GM23248 (cell line): ENCODE results near the gene CHD3. TPM values are rescaled to one million over a fixed set of nuclear protein-coding genes. Genes with fewer than 3 reads are reported as not detected.

Source experiments
- DNase-seq: peaks from one replicate; pipeline ENCODE4 v3.0.0-alpha.2; 2015
- H2AFZ ChIP-seq: fragments of 200-600 bp; sonication (generic); 2 replicates; pipeline ENCODE4 v1.6.1; 2016; ENCODE audit warnings: antibody characterized with exemption
- H3F3A ChIP-seq: fragments of 200-600 bp; sonication (generic); 2 replicates; pipeline ENCODE4 v1.6.1; 2016; ENCODE audit warnings: mild to moderate bottlenecking, antibody characterized with exemption, mixed run types; ENCODE audit not compliant: insufficient read depth
- H3K27ac ChIP-seq: fragments of 200-600 bp; sonication (generic); 2 replicates; pipeline ENCODE4 v1.5.1; 2016; ENCODE audit warnings: mild to moderate bottlenecking
- H3K27me3 ChIP-seq: fragments of 200-600 bp; sonication (generic); replicated peaks from 2 replicates; pipeline ENCODE4 v1.6.1; 2016; ENCODE audit warnings: mild to moderate bottlenecking; ENCODE audit not compliant: insufficient read depth
- H3K36me3 ChIP-seq: fragments of 200-600 bp; sonication (generic); 2 replicates; pipeline ENCODE4 v1.6.1; 2016; ENCODE audit warnings: low read depth, mild to moderate bottlenecking
- H3K4me1 ChIP-seq: fragments of 200-600 bp; sonication (generic); 2 replicates; pipeline ENCODE4 v1.6.1; 2016; ENCODE audit warnings: mild to moderate bottlenecking; ENCODE audit not compliant: insufficient read depth
- H3K4me2 ChIP-seq: fragments of 200-600 bp; sonication (generic); one replicate; pipeline ENCODE4 v1.6.1; 2016; ENCODE audit warnings: mild to moderate bottlenecking; ENCODE audit not compliant: unreplicated experiment
- H3K4me3 ChIP-seq: fragments of 200-600 bp; sonication (generic); 2 replicates; pipeline ENCODE4 v1.5.1; 2016; ENCODE audit warnings: mild to moderate bottlenecking
- H3K79me2 ChIP-seq: fragments of 200-600 bp; sonication (generic); 2 replicates; pipeline ENCODE4 v1.6.1; 2016; ENCODE audit warnings: mild to moderate bottlenecking; ENCODE audit not compliant: insufficient read depth
- H3K9ac ChIP-seq: fragments of 200-600 bp; sonication (generic); 2 replicates; pipeline ENCODE4 v1.6.1; 2016; ENCODE audit warnings: mild to moderate bottlenecking
- H3K9me2 ChIP-seq: fragments of 200-600 bp; sonication (generic); 2 replicates; pipeline ENCODE4 v1.6.1; 2016; ENCODE audit warnings: mixed run types, mild to moderate bottlenecking, moderate library complexity; ENCODE audit not compliant: insufficient read depth
- H3K9me3 ChIP-seq: fragments of 200-600 bp; sonication (generic); one replicate; pipeline ENCODE4 v1.6.1; 2017; ENCODE audit warnings: low read depth
- H4K20me1 ChIP-seq: fragments of 200-600 bp; sonication (generic); 2 replicates; pipeline ENCODE4 v1.6.0; 2016; ENCODE audit not compliant: insufficient read depth
- EZH2 ChIP-seq: fragments of 200-600 bp; sonication (generic); IDR thresholded peaks from 2 replicates; pipeline ENCODE4 v1.6.1; 2018; ENCODE audit warnings: antibody characterized with exemption, mild to moderate bottlenecking; ENCODE audit not compliant: insufficient read depth, poor library complexity, severe bottlenecking
- EZH2phosphoT487 ChIP-seq: fragments of 200-600 bp; sonication (generic); IDR thresholded peaks from 2 replicates; pipeline ENCODE4 v1.6.1; 2018; ENCODE audit warnings: antibody characterized with exemption, moderate library complexity, mild to moderate bottlenecking, low read depth; ENCODE audit not compliant: insufficient read depth
- WGBS, 2 experiments: methylation state at CpG; one replicate each; pipeline ENCODE4 v1.1.6; 2015 to 2017; ENCODE audit warnings: low lambda C conversion rate in 2 of 2, low coverage in 1 of 2; ENCODE audit errors: missing lambda C conversion rate in 2 of 2; 5-methylcytosine and 5-hydroxymethylcytosine counted together
- in situ Hi-C: fragments of 300-500 bp; cut with MboI; formaldehyde crosslinking; loops from 2 replicates; pipeline ENCODE4 v1.15.0; 2020
- polyA plus RNA-seq: library from polyadenylated mRNA; unstranded; fragments of >200 nt; fragmentation: Nextera tagmentation; extraction: Ambion mirVana; gene quantifications from 2 replicates; pipeline ENCODE4 v1.2.1, GENCODE V29; 2016
- total RNA-seq: library from RNA; depleted of rRNA; stranded (reverse); fragments of >200 nt; shearing (Covaris generic); gene quantifications from 2 replicates; pipeline ENCODE4 v1.2.3, GENCODE V29; 2014

CHD3 gene
- total and polyA plus RNA-seq, 2 experiments from 2014 or later = 16.0 to 73.6 TPM

DNA sequence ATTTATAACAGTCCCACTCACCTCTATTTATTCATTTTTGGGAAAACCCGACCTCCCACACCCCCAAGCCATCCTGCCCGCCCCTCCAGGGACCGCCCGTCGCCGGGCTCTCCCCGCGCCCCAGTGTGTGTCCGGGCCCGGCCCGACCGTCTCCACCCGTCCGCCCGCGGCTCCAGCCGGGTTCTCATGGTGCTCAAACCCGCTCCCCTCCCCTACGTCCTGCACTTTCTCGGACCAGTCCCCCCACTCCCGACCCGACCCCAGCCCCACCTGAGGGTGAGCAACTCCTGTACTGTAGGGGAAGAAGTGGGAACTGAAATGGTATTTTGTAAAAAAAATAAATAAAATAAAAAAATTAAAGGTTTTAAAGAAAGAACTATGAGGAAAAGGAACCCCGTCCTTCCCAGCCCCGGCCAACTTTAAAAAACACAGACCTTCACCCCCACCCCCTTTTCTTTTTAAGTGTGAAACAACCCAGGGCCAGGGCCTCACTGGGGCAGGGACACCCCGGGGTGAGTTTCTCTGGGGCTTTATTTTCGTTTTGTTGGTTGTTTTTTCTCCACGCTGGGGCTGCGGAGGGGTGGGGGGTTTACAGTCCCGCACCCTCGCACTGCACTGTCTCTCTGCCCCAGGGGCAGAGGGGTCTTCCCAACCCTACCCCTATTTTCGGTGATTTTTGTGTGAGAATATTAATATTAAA is 34.4 kb upstream of the CHD3 start:
- Histone ChIP-seq H3K9me2 (no peaks in the 10 kb centered on the region), H3K79me2 (peaks cover 44% of the 10 kb centered on the region), H3F3A (peaks cover 38% of the 10 kb centered on the region; the same call in 1 of the 2 replicates), H3K36me3 (no peaks in the 10 kb centered on the region; the same call in 1 of the 2 replicates), H3K9ac (no peak overlapping the region), H3K4me1 (0 out of 2 replicates have a peak, but pooled peaks cover 15% of the 10 kb centered on the region), H2AFZ (no peak overlapping the region), H3K4me2 (no peak overlapping the region), H4K20me1 (no peaks in the 10 kb centered on the region), H3K9me3 (no peaks in the 10 kb centered on the region), H3K27ac (no peak overlapping the region), H3K4me3 (no peak overlapping the region), H3K27me3 (no peaks in the 10 kb centered on the region)
- TF ChIP-seq EZH2 (no peak), EZH2phosphoT487 (no peak)
- in situ Hi-C loops = loop anchor here (10.0 kb wide), 1 partner anchor 109 kb away; no protein-coding TSS in a partner anchor
- 79 to 82% methylated on average over 25 to 31 of the region's 31 CpGs for WGBS, 2 experiments
- no peak for DNase-seq

- Histone ChIP-seq H3K4me1 (0 out of 2 replicates have a peak, but pooled peaks cover 17% of the 10 kb centered on the region), H3K79me2 (peaks cover 44% of the 10 kb centered on the region), H2AFZ (no peak within 1 kb of the TSS), H3K4me2 (peak within 1 kb of the TSS; percentile 93), H3K9me3 (no peaks in the 10 kb centered on the region), H3K27me3 (no peaks in the 10 kb centered on the region), H4K20me1 (no peaks in the 10 kb centered on the region), H3K27ac (peak within 1 kb of the TSS; percentile 88), H3F3A (peaks cover 36% of the 10 kb centered on the region; the same call in 1 of the 2 replicates), H3K9ac (peak within 1 kb of the TSS; percentile 86), H3K36me3 (no peaks in the 10 kb centered on the region), H3K4me3 (peak within 1 kb of the TSS; percentile 80), H3K9me2 (no peaks in the 10 kb centered on the region)
- in situ Hi-C loops = loop anchor here (10.0 kb wide), 1 partner anchor 110 kb away; no protein-coding TSS in a partner anchor
- no peak for TF ChIP-seq EZH2phosphoT487
- TF ChIP-seq EZH2 = no peak
- peak; percentile 31 for DNase-seq
- WGBS, 2 experiments = 67 to 68% methylated on average over 47 to 57 of the region's 57 CpGs
These were observed 33.5 kb upstream of the CHD3 start, which contains the start of gene TMEM88 for GRCh38 chr17:7854851-7855659. Gene TMEM88 (plus strand): TSS chr17:7855066. CDS start chr17:7855075, 9 bp downstream.

DNA sequence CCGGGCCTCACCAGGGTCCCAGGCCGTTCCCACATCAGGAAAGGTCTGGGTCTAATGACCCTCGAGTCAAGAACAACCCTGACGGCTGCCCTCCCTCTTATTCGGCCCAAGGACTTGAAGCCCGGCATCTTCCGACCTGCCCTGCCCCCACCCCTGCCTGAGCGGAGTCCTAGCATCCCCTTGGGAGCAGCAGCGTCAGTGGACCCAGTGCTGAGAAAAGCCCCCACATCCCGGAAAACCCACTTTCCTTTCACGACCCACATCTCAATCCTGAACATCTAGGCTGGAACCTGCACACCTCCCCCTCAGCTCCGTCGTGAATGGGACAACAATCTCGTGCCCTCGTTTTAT is 33.0 kb upstream of the CHD3 start:
- in situ Hi-C loops = loop anchor here (10.0 kb wide), 1 partner anchor 111 kb away; no protein-coding TSS in a partner anchor
- DNase-seq = no peak
- H3K4me3 ChIP-seq = peak overlapping the region; percentile 80
- H3K27me3 ChIP-seq = no peaks in the 10 kb centered on the region
- H3K27ac ChIP-seq = peak overlapping the region; percentile 88
- H4K20me1 ChIP-seq = no peaks in the 10 kb centered on the region
- peak overlapping the region; percentile 93 for H3K4me2 ChIP-seq
- H3K36me3 ChIP-seq = no peaks in the 10 kb centered on the region
- H3K9me3 ChIP-seq = no peaks in the 10 kb centered on the region
- 0 out of 2 replicates have a peak, but pooled peaks cover 17% of the 10 kb centered on the region for H3K4me1 ChIP-seq
- H3K9me2 ChIP-seq = no peaks in the 10 kb centered on the region
- no peak overlapping the region for H2AFZ ChIP-seq
- peaks cover 33% of the 10 kb centered on the region; the same call in 1 of the 2 replicates for H3F3A ChIP-seq
- H3K79me2 ChIP-seq = peaks cover 41% of the 10 kb centered on the region
- TF ChIP-seq EZH2 (no peak), EZH2phosphoT487 (no peak)
- peak overlapping the region; percentile 86 for H3K9ac ChIP-seq
- 11 to 17% methylated on average over 12 to 15 of the region's 15 CpGs for WGBS, 2 experiments

DNA sequence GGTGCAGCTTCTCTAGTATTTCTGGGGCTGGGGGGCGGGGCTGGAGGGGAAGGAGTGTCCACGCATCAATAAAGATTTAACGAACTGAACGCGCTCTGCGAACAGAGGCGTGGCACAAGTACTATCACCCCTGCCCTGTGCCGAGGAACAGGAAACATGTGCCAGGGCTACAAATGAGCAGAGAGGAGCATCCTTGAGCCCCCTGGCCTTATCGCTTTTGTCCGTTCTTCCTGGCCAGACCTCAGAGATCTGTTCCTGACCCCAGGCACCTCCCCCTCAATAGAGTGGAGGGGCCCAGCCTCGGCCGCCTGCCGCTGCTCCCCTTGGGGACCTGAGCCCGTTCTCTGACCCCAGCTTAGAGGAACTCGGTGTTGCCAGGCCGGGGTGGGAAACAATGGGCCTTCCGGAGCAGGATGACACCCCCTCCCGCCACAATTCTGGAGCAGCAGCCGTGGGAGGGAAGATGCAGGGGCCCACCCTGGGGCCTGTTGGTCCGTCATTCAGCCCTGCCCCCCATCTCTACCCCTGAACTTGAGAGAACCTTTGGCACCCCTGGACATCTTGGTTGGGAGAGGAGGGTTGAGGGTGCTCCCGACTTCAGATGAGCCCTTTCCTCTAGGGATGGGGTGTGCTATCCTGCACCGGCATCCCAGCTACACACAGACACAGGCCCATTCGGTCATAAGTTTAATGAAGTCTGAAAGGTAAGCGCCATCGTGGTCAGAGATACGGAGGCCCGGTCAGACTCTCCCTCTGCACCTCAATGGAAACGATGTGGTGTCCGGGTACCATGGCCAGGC is 32.4 kb upstream of the CHD3 start:
- Histone ChIP-seq H3K4me1 (0 out of 2 replicates have a peak, but pooled peaks cover 17% of the 10 kb centered on the region), H3K4me2 (peak overlapping the region; percentile 93), H4K20me1 (no peaks in the 10 kb centered on the region), H3K79me2 (peaks cover 36% of the 10 kb centered on the region), H3K9me3 (no peaks in the 10 kb centered on the region), H2AFZ (peak overlapping the region; percentile 84), H3F3A (peaks cover 29% of the 10 kb centered on the region; the same call in 1 of the 2 replicates), H3K4me3 (peak overlapping the region; percentile 80), H3K9me2 (no peaks in the 10 kb centered on the region), H3K9ac (peak overlapping the region; percentile 86), H3K36me3 (no peaks in the 10 kb centered on the region), H3K27me3 (no peaks in the 10 kb centered on the region), H3K27ac (peak overlapping the region; percentile 88)
- TF ChIP-seq EZH2phosphoT487 (no peak), EZH2 (no peak)
- peak; percentile 66 for DNase-seq
- WGBS, 2 experiments = 3 to 4% methylated on average over 27 to 28 of the region's 29 CpGs
- in situ Hi-C loops = loop anchor here (10.0 kb wide), 1 partner anchor 111 kb away; no protein-coding TSS in a partner anchor
